IMR-90 (cell line): Measurements from ENCODE around the gene NR2F1. TPM values are rescaled to one million over a fixed set of nuclear protein-coding genes. Genes with fewer than 3 reads are reported as not detected.
A peak's percentile ranks its signal among the peaks of the same experiment; 100 is the strongest.

ENCODE experiments used
- ATAC-seq: fragments of 200-7000 bp; cut with Tn5 transposase; 2 replicates; pipeline ENCODE4 v1.9.1; 2020; ENCODE audit warnings: low read depth, mild to moderate bottlenecking, moderate library complexity
- BruUV-seq: library from RNA; stranded (reverse); fragments of 400-500 nt; replicated peaks from 2 replicates; lab custom pipeline; 2021; lab: Mats Ljungman, UMichigan
- CTCF ChIA-PET: fragments of 300-600 bp; formaldehyde crosslinking; extraction: SDS; loops from one replicate; lab custom pipeline; 2021; ENCODE audit warnings: antibody characterized with exemption; lab: Yijun Ruan, JAX
- POLR2A ChIA-PET: fragments of 300-600 bp; sonication (Branson Sonifier 250); formaldehyde crosslinking; loops from one replicate; lab custom pipeline; 2022; ENCODE audit warnings: antibody characterized with exemption; ENCODE audit not compliant: unreplicated experiment; lab: Charles Lee
- DNase-seq: peaks from one replicate; pipeline ENCODE4 v3.0.0; 2013
- H2AFZ ChIP-seq: replicated peaks from 2 replicates; pipeline ENCODE3; 2013; ENCODE audit warnings: low read length, mild to moderate bottlenecking; ENCODE audit not compliant: poor library complexity
- H2AK5ac ChIP-seq: 2 replicates; pipeline ENCODE4 v1.6.1; 2013; ENCODE audit warnings: low read depth, low read length, inconsistent platforms
- H2AK9ac ChIP-seq: replicated peaks from 2 replicates; pipeline ENCODE3; 2013; ENCODE audit warnings: mild to moderate bottlenecking, low read depth, low read length, moderate library complexity; ENCODE audit not compliant: poor library complexity
- H2BK120ac ChIP-seq: 2 replicates; pipeline ENCODE4 v1.6.1; 2013; ENCODE audit warnings: low read depth, low read length, inconsistent platforms
- H2BK15ac ChIP-seq: 3 replicates; pipeline ENCODE4 v1.6.1; 2013; ENCODE audit warnings: low read depth, low read length, inconsistent platforms
- H2BK20ac ChIP-seq: 2 replicates; pipeline ENCODE4 v1.6.1; 2013; ENCODE audit warnings: low read depth, mild to moderate bottlenecking, inconsistent platforms, low read length, moderate library complexity
- H2BK5ac ChIP-seq: 2 replicates; pipeline ENCODE4 v1.6.1; 2013; ENCODE audit warnings: mild to moderate bottlenecking, low read depth, low read length, inconsistent platforms; ENCODE audit not compliant: poor library complexity, severe bottlenecking
- H3K14ac ChIP-seq: replicated peaks from 2 replicates; pipeline ENCODE4 v1.6.1; 2013; ENCODE audit warnings: low read depth, low read length, inconsistent platforms
- H3K18ac ChIP-seq: 2 replicates; pipeline ENCODE4 v1.6.1; 2013; ENCODE audit warnings: low read depth, low read length, control low read depth
- H3K23ac ChIP-seq: 2 replicates; pipeline ENCODE4 v1.6.1; 2013; ENCODE audit warnings: low read depth, low read length, inconsistent platforms
- H3K27ac ChIP-seq: 2 replicates; pipeline ENCODE4 v1.5.1; 2013; ENCODE audit warnings: mild to moderate bottlenecking, control low read depth, low read length; ENCODE audit not compliant: insufficient read depth
- H3K27me3 ChIP-seq: 2 replicates; pipeline ENCODE4 v1.6.1; 2013; ENCODE audit warnings: low read length; ENCODE audit not compliant: control insufficient read depth, insufficient read depth
- H3K36me3 ChIP-seq: 2 replicates; pipeline ENCODE4 v1.6.1; 2013; ENCODE audit warnings: low read length, mixed read lengths; ENCODE audit not compliant: control insufficient read depth, insufficient read depth
- H3K4ac ChIP-seq: 2 replicates; pipeline ENCODE4 v1.6.1; 2013; ENCODE audit warnings: low read depth, low read length, inconsistent platforms
- H3K4me1 ChIP-seq: 2 replicates; pipeline ENCODE4 v1.6.1; 2013; ENCODE audit warnings: low read length, mixed read lengths; ENCODE audit not compliant: control insufficient read depth, insufficient read depth
- H3K4me2 ChIP-seq: 2 replicates; pipeline ENCODE4 v1.6.1; 2013; ENCODE audit warnings: low read depth, mild to moderate bottlenecking, control low read depth, low read length, moderate library complexity
- H3K4me3 ChIP-seq: 2 replicates; pipeline ENCODE4 v1.5.1; 2013; ENCODE audit warnings: low read depth, mild to moderate bottlenecking, control low read depth, low read length, moderate library complexity; ENCODE audit not compliant: insufficient read depth
- H3K56ac ChIP-seq: 2 replicates; pipeline ENCODE4 v1.6.1; 2013; ENCODE audit warnings: low read length, inconsistent platforms; ENCODE audit not compliant: insufficient read depth; ENCODE audit errors: extremely low read depth
- H3K79me1 ChIP-seq, 2 experiments: 2 replicates each; pipeline ENCODE4 v1.6.1; 2013; ENCODE audit warnings: low read length in 2 of 2, inconsistent platforms in 1 of 2, low read depth in 1 of 2
- H3K9ac ChIP-seq: 2 replicates; pipeline ENCODE4 v1.6.1; 2013; ENCODE audit warnings: low read depth, low read length, control low read depth
- H3K9me1 ChIP-seq: 2 replicates; pipeline ENCODE4 v1.6.1; 2013; ENCODE audit warnings: low read length, inconsistent platforms; ENCODE audit not compliant: insufficient read depth
- H3K9me3 ChIP-seq: 2 replicates; pipeline ENCODE4 v1.6.1; 2013; ENCODE audit warnings: low read length; ENCODE audit not compliant: control insufficient read depth, insufficient read depth
- H4K20me1 ChIP-seq: 2 replicates; pipeline ENCODE4 v1.6.1; 2013; ENCODE audit warnings: low read length, inconsistent platforms; ENCODE audit not compliant: insufficient read depth
- H4K5ac ChIP-seq: 2 replicates; pipeline ENCODE4 v1.6.1; 2013; ENCODE audit warnings: mild to moderate bottlenecking, low read depth, low read length, control low read depth
- H4K8ac ChIP-seq, 2 experiments: 2 replicates each; pipeline ENCODE4 v1.6.1; 2013; ENCODE audit warnings: low read depth in 2 of 2, low read length in 2 of 2, control low read depth in 1 of 2, inconsistent platforms in 1 of 2
- H4K91ac ChIP-seq: 2 replicates; pipeline ENCODE4 v1.6.1; 2013; ENCODE audit warnings: low read depth, low read length, inconsistent platforms; ENCODE audit not compliant: insufficient read depth
- CEBPB ChIP-seq: IDR thresholded peaks from 2 replicates; pipeline ENCODE4 v1.6.1; 2012; ENCODE audit warnings: low read depth, low read length, improper control_type of control experiment
- MAZ ChIP-seq: IDR thresholded peaks from 2 replicates; pipeline ENCODE4 v1.6.1; 2012; ENCODE audit warnings: low read depth, mild to moderate bottlenecking, low read length, improper control_type of control experiment, moderate library complexity, borderline replicate concordance
- MXI1 ChIP-seq: IDR thresholded peaks from 2 replicates; pipeline ENCODE4 v1.6.1; 2012; ENCODE audit warnings: low read depth, mild to moderate bottlenecking, low read length, moderate library complexity, borderline replicate concordance
- NFE2L2 ChIP-seq: fragments of 150-350 bp; IDR thresholded peaks from 2 replicates; pipeline ENCODE4 v1.6.1; 2016; ENCODE audit warnings: low read depth, mild to moderate bottlenecking, low read length
- RCOR1 ChIP-seq: IDR thresholded peaks from 2 replicates; pipeline ENCODE4 v1.6.1; 2012; ENCODE audit warnings: mild to moderate bottlenecking, low read length, improper control_type of control experiment; ENCODE audit not compliant: insufficient replicate concordance
- RFX5 ChIP-seq: IDR thresholded peaks from 2 replicates; pipeline ENCODE4 v1.8.0; 2012; ENCODE audit warnings: low read depth, mild to moderate bottlenecking, low read length, moderate library complexity
- SMC3 ChIP-seq: fragments of 150-350 bp; IDR thresholded peaks from 2 replicates; pipeline ENCODE4 v1.6.1; 2016; ENCODE audit warnings: low read depth, mild to moderate bottlenecking, antibody characterized with exemption, low read length, moderate library complexity
- USF2 ChIP-seq: fragments of 150-350 bp; IDR thresholded peaks from 2 replicates; pipeline ENCODE4 v1.6.1; 2017; ENCODE audit warnings: mild to moderate bottlenecking, antibody characterized with exemption, low read length, low read depth
- WGBS, 2 experiments: methylation state at CpG; one replicate each; pipeline versions ENCODE4 v1.1.5 to v1.1.7; 2013; ENCODE audit warnings: missing lambda C conversion rate in 2 of 2; ENCODE audit not compliant: insufficient read length in 1 of 2; ENCODE audit errors: extremely low coverage in 2 of 2; 5-methylcytosine and 5-hydroxymethylcytosine counted together
- dilution Hi-C: fragments of 300-500 bp; cut with HindIII; formaldehyde crosslinking; loops from one replicate; pipeline ENCODE4 v1.14.3; 2018; ENCODE audit warnings: low sequenced_read_pairs; ENCODE audit not compliant: unreplicated experiment
- in situ Hi-C: fragments of 300-500 bp; cut with MboI; formaldehyde crosslinking; loops from 3 replicates; pipeline ENCODE4 v1.14.3; 2019; ENCODE audit warnings: low sequenced_read_pairs, inconsistent platforms, mixed read lengths
- intact Hi-C: fragments of 100-400 bp; cut with micrococcal nuclease; formaldehyde crosslinking; loops from 2 replicates; pipeline ENCODE4 v1.10.0; 2022
- polyA plus RNA-seq, 3 experiments: library from polyadenylated mRNA; depleted of rRNA; stranded (reverse); fragments of >200 nt; gene quantifications; 2 replicates each; pipeline ENCODE4 v1.2.3, GENCODE V29; 2012; ENCODE audit warnings: low replicate concordance in 1 of 3
- total RNA-seq: library from RNA; depleted of rRNA; stranded (reverse); fragments of >200 nt; gene quantifications from 2 replicates; pipeline ENCODE4 v1.2.3, GENCODE V29; 2012

The NR2F1 gene
- total and polyA plus RNA-seq, 2 of the 4 experiments (the other 2 are of a cell fraction) = 19.0 to 160 TPM

- no peak for TF ChIP-seq SMC3
Measured at GRCh38 chr5:93611273-93611975, 28.4 kb downstream of the NR2F1 start (continued).

- Histone ChIP-seq H3K23ac (0 out of 2 replicates have a peak overlapping the region, but pooled peaks have one; percentile 62), H2BK120ac (no peak overlapping the region), H3K27ac (no peak overlapping the region), H3K36me3 (no peaks in the 10 kb centered on the region), H4K20me1 (0 out of 2 replicates have a peak, but pooled peaks cover 4% of the 10 kb centered on the region), H4K91ac (no peak overlapping the region), H4K5ac (no peak overlapping the region), H2BK20ac (no peak overlapping the region), H4K8ac (no peak overlapping the region), H3K56ac (no peak overlapping the region), H2BK5ac (no peak overlapping the region), H3K9ac (no peak overlapping the region), H3K79me1 (peaks cover 0 to 8% of the 10 kb centered on the region in 2 experiments; a peak in 1 of 4 replicates), H2AK5ac (no peak overlapping the region), H3K9me3 (no peaks in the 10 kb centered on the region), H3K27me3 (peaks cover 18% of the 10 kb centered on the region), H3K14ac (no peak overlapping the region), H3K9me1 (no peaks in the 10 kb centered on the region), H2BK15ac (no peak overlapping the region), H3K4me3 (peak overlapping the region; percentile 43), H3K18ac (no peak overlapping the region), H2AK9ac (no peak overlapping the region), H3K4ac (no peak overlapping the region), H2AFZ (peak overlapping the region; percentile 24), H3K4me2 (peak overlapping the region; percentile 98), H3K4me1 (no peaks in the 10 kb centered on the region)
- ATAC-seq (peak; percentile 69), DNase-seq (peak; percentile 43)
- dilution Hi-C loops (no loop called here), intact Hi-C loops (no loop called here), in situ Hi-C loops (no loop called here)
- WGBS, 2 experiments = 8% methylated on average over 10 of the region's 43 CpGs; no CpG with 5 or more reads in 1 of the 2 experiments
- CTCF ChIA-PET = interaction anchor here (1.1 to 1.2 kb wide), 2 partner anchors 25 to 179 kb away, joined by 3 read pairs; no protein-coding TSS in a partner anchor
- TF ChIP-seq USF2 = no peak
- TF ChIP-seq CEBPB = no peak
- no peak for TF ChIP-seq NFE2L2
- TF ChIP-seq RCOR1 = no peak
- TF ChIP-seq MAZ = peak; percentile 47; the same call in 1 of the 2 replicates
- no peak for TF ChIP-seq RFX5
- no peak for TF ChIP-seq MXI1
- POLR2A ChIA-PET = interaction anchor here (0.9 kb wide), 1 partner anchor 15 kb away, joined by 6 read pairs; no protein-coding TSS in a partner anchor
- BruUV-seq = no TSS peak
Measured at GRCh38 chr5:93611976-93612854, 29.2 kb downstream of the NR2F1 start.
